HG02970 (cell line): Measurements from ENCODE around the gene PAN2.
"Not testable (repeated sequence)": the region's sequence is repeated elsewhere in the genome, so short reads cannot be mapped to it uniquely, and the experiment has no call there.

Source experiments
- ATAC-seq: cut with Tn5 transposase; IDR thresholded peaks from one replicate; pipeline ENCODE4 v1.9.1; 2021; ENCODE audit warnings: mild to moderate bottlenecking, moderate library complexity, moderate number of reproducible peaks; ENCODE audit not compliant: unreplicated experiment, low FRiP score

The PAN2 gene

GRCh38 chr12:56342290-56342689 lies 8.5 kb upstream of the PAN2 start:
- ATAC-seq = not testable (repeated sequence)

- ATAC-seq = no peak
Observed at GRCh38 chr12:56341616-56342015, 7.8 kb upstream of the PAN2 start.

GRCh38 chr12:56339158-56339422 lies 5.3 kb upstream of the PAN2 start:
- ATAC-seq = no peak

GRCh38 chr12:56338308-56339157 lies 4.7 kb upstream of the PAN2 start, which contains the start of gene IL23A:
Gene IL23A (plus strand): TSS chr12:56338884. CDS start chr12:56339045, 161 bp downstream.
- ATAC-seq = no peak

GRCh38 chr12:56337753-56338251 lies 4.0 kb upstream of the PAN2 start:
- ATAC-seq = no peak

GRCh38 chr12:56336361-56337167 lies 2.8 kb upstream of the PAN2 start:
- ATAC-seq = no peak

GRCh38 chr12:56335527-56335926 lies 1.7 kb upstream of the PAN2 start:
- not testable (repeated sequence) for ATAC-seq

- ATAC-seq = no peak
Observed at GRCh38 chr12:56334490-56334793, 642 bp upstream of the PAN2 start.

- ATAC-seq = no peak
Observed at GRCh38 chr12:56333197-56333678, 562 bp downstream of the PAN2 start.

- ATAC-seq = no peak
Observed at GRCh38 chr12:56332512-56333196, 1.1 kb downstream of the PAN2 start.

- no peak for ATAC-seq
Observed at GRCh38 chr12:56330936-56331490, 2.8 kb downstream of the PAN2 start.

- ATAC-seq = no peak
Observed at GRCh38 chr12:56326533-56326932, 7.3 kb downstream of the PAN2 start.

GRCh38 chr12:56326126-56326525 lies 7.7 kb downstream of the PAN2 start:
- ATAC-seq = no peak

GRCh38 chr12:56324206-56324605 lies 9.6 kb downstream of the PAN2 start:
- no peak for ATAC-seq

- not testable (repeated sequence) for ATAC-seq
Observed at GRCh38 chr12:56321610-56322009, 12.2 kb downstream of the PAN2 start.

GRCh38 chr12:56321027-56321426 lies 12.8 kb downstream of the PAN2 start:
- ATAC-seq = no peak

- ATAC-seq = no peak
Observed at GRCh38 chr12:56317675-56318074, 16.1 kb downstream of the PAN2 start.

- ATAC-seq = peak; percentile 89
Observed at GRCh38 chr12:56315622-56316473, 18.0 kb downstream of the PAN2 start, which contains the start of gene CNPY2. Gene CNPY2 (minus strand): TSS chr12:56315988. CDS start chr12:56315217, 771 bp downstream.

GRCh38 chr12:56315249-56315621 lies 18.6 kb downstream of the PAN2 start:
- no peak for ATAC-seq

- ATAC-seq = no peak
Observed at GRCh38 chr12:56311003-56311402, 22.8 kb downstream of the PAN2 start.
